HG03103 (cell line): ENCODE measurements around the gene RCAN2.

Experiments
- ATAC-seq: cut with Tn5 transposase; IDR thresholded peaks from one replicate; pipeline ENCODE4 v1.9.1; 2021; ENCODE audit warnings: low read depth; ENCODE audit not compliant: unreplicated experiment

The RCAN2 gene

DNA sequence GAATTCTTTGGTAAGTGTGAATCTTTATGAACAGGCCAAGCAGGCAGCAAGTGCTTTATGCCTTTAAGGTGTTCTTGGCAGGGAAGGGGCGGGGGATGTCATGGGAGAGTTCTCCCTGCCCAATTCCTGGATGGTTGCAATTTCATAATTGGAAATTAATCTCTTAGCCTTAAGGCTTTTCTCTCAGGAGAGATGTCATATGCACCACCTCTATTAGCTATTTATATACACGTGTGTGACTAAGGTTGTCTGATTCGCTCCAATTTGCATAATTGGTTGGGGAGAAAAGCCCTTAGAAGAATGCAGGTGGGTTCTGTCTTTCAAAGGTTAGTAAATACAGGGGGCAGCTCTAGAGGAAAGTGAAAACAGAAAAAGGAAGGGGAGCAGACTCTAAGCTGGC, 315.3 kb downstream of the RCAN2 start:
- ATAC-seq, result no peak

DNA sequence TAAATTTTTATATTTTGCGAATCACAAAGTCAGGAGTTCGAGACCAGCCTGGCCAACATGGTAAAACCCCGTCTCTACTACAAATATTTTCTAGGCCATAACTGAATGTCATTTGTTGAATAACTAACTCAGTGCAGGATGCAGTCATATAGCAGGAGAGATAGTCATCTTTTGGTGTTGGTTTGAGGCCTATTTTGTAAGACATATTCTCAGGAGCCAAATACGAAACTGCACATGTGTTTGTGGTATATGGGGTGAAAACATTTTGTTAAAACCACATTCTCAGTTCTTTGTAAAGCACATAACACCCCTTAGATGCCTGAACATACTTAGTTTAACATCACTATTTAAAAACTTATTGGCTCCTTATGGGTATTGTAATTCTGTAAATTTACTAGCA, 315.8 kb downstream of the RCAN2 start:
- peak; percentile 70 for ATAC-seq

DNA sequence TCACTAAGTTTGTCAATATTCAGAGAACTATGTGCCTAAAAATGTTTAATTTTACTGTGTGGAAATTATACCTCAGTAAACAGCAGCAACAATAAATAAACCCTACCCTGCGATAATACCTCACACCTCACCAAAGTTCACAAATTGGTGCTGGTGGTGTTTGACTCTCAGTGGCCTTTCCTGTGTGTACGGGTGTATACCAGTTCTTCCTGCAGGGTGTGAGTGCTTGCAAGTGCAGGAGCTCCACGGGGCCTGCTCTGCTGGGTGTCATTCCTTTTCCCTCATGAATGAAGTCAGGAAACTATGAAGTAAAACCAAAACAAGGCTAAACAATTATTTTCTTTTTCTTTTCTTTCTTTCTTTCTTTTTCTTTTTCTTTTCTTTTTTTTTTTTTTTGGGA, 316.3 kb downstream of the RCAN2 start:
- no peak for ATAC-seq

DNA sequence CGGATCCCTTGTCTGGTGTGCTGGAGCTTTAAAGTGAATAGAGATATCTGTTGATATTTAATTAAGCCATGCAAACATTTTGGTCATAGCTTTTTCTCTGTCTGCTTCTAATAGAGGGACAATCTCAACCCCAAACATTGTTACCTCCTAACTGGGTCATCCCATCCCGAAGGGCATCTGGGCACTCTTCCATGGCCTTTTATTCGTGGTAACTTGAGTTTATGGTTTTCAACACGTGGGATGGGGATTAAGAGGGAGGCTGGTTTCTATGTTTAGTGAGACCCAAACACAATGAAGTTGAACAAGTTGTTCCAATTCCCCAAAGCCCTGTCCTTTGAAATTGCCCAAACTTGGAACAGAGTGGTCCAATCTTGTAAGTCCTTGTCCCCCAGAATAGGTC, 319.1 kb downstream of the RCAN2 start:
- no peak for ATAC-seq
